K562 (cell line): Measurements from ENCODE around the gene DLST. TPM values are rescaled to one million over a fixed set of nuclear protein-coding genes. Genes with fewer than 3 reads are reported as not detected.

Experiments used
- ARNT ChIP-seq, 2 experiments: fragments of 450-650 bp; IDR thresholded peaks; 2 replicates each; pipeline ENCODE4 v1.6.1; 2016; ENCODE audit warnings: mild to moderate bottlenecking in 1 of 2
- BRD9 ChIP-seq: fragments of 450-650 bp; IDR thresholded peaks from 2 replicates; pipeline ENCODE4 v1.6.1; 2018; ENCODE audit warnings: low read depth; ENCODE audit not compliant: partially characterized antibody
- CREM ChIP-seq: IDR thresholded peaks from 2 replicates; pipeline ENCODE4 v1.6.1; 2014; ENCODE audit warnings: antibody characterized with exemption, low read depth
- ETV6 ChIP-seq, 3 experiments: fragments of 150-350 bp in 1 of 3; sonication (generic) in 1 of 3; formaldehyde crosslinking in 1 of 3; IDR thresholded peaks; 2 replicates each; pipeline versions ENCODE4 v1.6.1 to v1.8.0; 2014 to 2022; ENCODE audit warnings: borderline replicate concordance in 2 of 3, low read depth in 2 of 3, antibody characterized with exemption in 1 of 3, low read length in 1 of 3, mild to moderate bottlenecking in 1 of 3, missing genetic modification reagents in 1 of 3
- GATAD2A ChIP-seq: fragments of 450-650 bp; IDR thresholded peaks from 2 replicates; pipeline ENCODE4 v1.6.1; 2017
- HDAC3 ChIP-seq: fragments of 450-650 bp; IDR thresholded peaks from 2 replicates; pipeline ENCODE4 v1.6.1; 2018; ENCODE audit warnings: borderline replicate concordance, mild to moderate bottlenecking, moderate library complexity; ENCODE audit not compliant: partially characterized antibody
- KLF6 ChIP-seq: fragments of 250-450 bp; sonication (Bioruptor Pico); IDR thresholded peaks from 2 replicates; pipeline ENCODE4 v1.4.0; 2020; ENCODE audit warnings: mild to moderate bottlenecking, moderate library complexity, borderline replicate concordance
- MYBL2 ChIP-seq, 2 experiments: fragments of 450-650 bp in 1 of 2; sonication (generic) in 1 of 2; formaldehyde crosslinking in 1 of 2; IDR thresholded peaks; 2 replicates each; pipeline versions ENCODE4 v1.6.1 to v1.8.1; 2017 to 2022; ENCODE audit warnings: borderline replicate concordance in 1 of 2, inconsistent platforms in 1 of 2, low read depth in 1 of 2, mild to moderate bottlenecking in 1 of 2, missing genetic modification reagents in 1 of 2, moderate library complexity in 1 of 2
- NFXL1 ChIP-seq: fragments of 450-650 bp; formaldehyde crosslinking; IDR thresholded peaks from 2 replicates; pipeline ENCODE4 v1.4.0; 2021; ENCODE audit warnings: mild to moderate bottlenecking
- RBM14 ChIP-seq: fragments of 200-400 bp; formaldehyde crosslinking; IDR thresholded peaks from 2 replicates; pipeline ENCODE4 v1.6.1; 2018; ENCODE audit warnings: low read depth, mild to moderate bottlenecking, low read length, moderate library complexity, borderline replicate concordance; ENCODE audit not compliant: insufficient read depth
- RUNX1 ChIP-seq: sonication (generic); IDR thresholded peaks from 2 replicates; pipeline ENCODE4 v1.6.1; 2016; ENCODE audit warnings: antibody characterized with exemption, low read depth
- SOX6 ChIP-seq: fragments of 450-650 bp; IDR thresholded peaks from 2 replicates; pipeline ENCODE4 v1.6.1; 2014; ENCODE audit warnings: mild to moderate bottlenecking
- TAF7 ChIP-seq: fragments of 450-650 bp; IDR thresholded peaks from 2 replicates; pipeline ENCODE4 v1.6.1; 2016; ENCODE audit warnings: missing genetic modification characterization, missing compliant biosample characterization
- TEAD2 ChIP-seq: fragments of 450-650 bp; IDR thresholded peaks from 2 replicates; pipeline ENCODE4 v1.6.1; 2016; ENCODE audit warnings: missing genetic modification characterization, control low read depth, missing compliant biosample characterization
- ZFX ChIP-seq: sonication (generic); formaldehyde crosslinking; IDR thresholded peaks from 2 replicates; pipeline ENCODE4 v1.8.0; 2022; ENCODE audit warnings: mild to moderate bottlenecking, missing genetic modification reagents, moderate library complexity
- ZNF23 ChIP-seq: fragments of 250-450 bp; sonication (Bioruptor Pico); IDR thresholded peaks from 2 replicates; pipeline ENCODE4 v1.4.0; 2020; ENCODE audit warnings: mild to moderate bottlenecking
- ZNF274 ChIP-seq: IDR thresholded peaks from 2 replicates; pipeline ENCODE4 v1.6.1; 2011; ENCODE audit warnings: low read depth, mild to moderate bottlenecking, low read length, moderate library complexity, borderline replicate concordance
- ZNF644 ChIP-seq: fragments of 200-800 bp; sonication (Bioruptor generic); IDR thresholded peaks from 2 replicates; pipeline ENCODE4 v1.6.1; 2016; ENCODE audit warnings: low read depth, missing genetic modification characterization, missing compliant biosample characterization
- polyA plus RNA-seq, 8 experiments: library from polyadenylated mRNA; depleted of rRNA in 4 of 8; stranded (reverse) in 5 of 8; unstranded in 3 of 8; fragments of >200 nt; fragmentation: Nextera tagmentation in 2 of 8; fragmentation: Illumina TruSeq in 1 of 8; extraction: Ambion mirVana in 2 of 8; extraction: Trizol in 1 of 8; gene quantifications; 2 replicates each; pipeline versions ENCODE4 v1.2.1 to v1.2.3, GENCODE V29; 2011 to 2014; ENCODE audit warnings: inconsistent platforms in 1 of 8, missing spikeins in 1 of 8
- total RNA-seq, 7 experiments: library from RNA; depleted of rRNA in 6 of 7; stranded (reverse); fragments of >200 nt in 6 of 7; fragmentation: Illumina TruSeq in 2 of 7; extraction: Trizol in 2 of 7; gene quantifications; 2 replicates each; pipeline versions ENCODE4 v1.2.1 to v1.2.3, GENCODE V29; 2011 to 2021; ENCODE audit warnings: low replicate concordance in 1 of 7
- TF ChIP-seq, protein P1 (sequence below): sonication (generic); formaldehyde crosslinking; IDR thresholded peaks from 2 replicates; pipeline ENCODE4 v1.5.0; 2020; ENCODE audit warnings: missing genetic modification reagents
- TF ChIP-seq, protein P2 (sequence below): sonication (generic); formaldehyde crosslinking; IDR thresholded peaks from 2 replicates; pipeline ENCODE4 v1.8.1; 2023; ENCODE audit warnings: mild to moderate bottlenecking, missing genetic modification reagents, moderate library complexity
- TF ChIP-seq, protein P3 (sequence below): fragments of 450-650 bp; IDR thresholded peaks from 2 replicates; pipeline ENCODE4 v1.6.1; 2016
- TF ChIP-seq, protein P4 (sequence below): sonication (generic); formaldehyde crosslinking; IDR thresholded peaks from 2 replicates; pipeline ENCODE4 v1.8.0; 2022; ENCODE audit warnings: missing genetic modification reagents, mild to moderate bottlenecking, moderate library complexity, borderline replicate concordance
- TF ChIP-seq, protein P5 (sequence below): IDR thresholded peaks from 2 replicates; pipeline ENCODE4 v1.6.1; 2012; ENCODE audit warnings: low read depth, low read length, improper control_type of control experiment, borderline replicate concordance

DLST gene
- total and polyA plus RNA-seq, 9 of the 15 experiments (the other 6 are each of a cell fraction or from before 2014, with no cell fraction given), result 3.0 to 73.7 (median 45.4) TPM

DNA sequence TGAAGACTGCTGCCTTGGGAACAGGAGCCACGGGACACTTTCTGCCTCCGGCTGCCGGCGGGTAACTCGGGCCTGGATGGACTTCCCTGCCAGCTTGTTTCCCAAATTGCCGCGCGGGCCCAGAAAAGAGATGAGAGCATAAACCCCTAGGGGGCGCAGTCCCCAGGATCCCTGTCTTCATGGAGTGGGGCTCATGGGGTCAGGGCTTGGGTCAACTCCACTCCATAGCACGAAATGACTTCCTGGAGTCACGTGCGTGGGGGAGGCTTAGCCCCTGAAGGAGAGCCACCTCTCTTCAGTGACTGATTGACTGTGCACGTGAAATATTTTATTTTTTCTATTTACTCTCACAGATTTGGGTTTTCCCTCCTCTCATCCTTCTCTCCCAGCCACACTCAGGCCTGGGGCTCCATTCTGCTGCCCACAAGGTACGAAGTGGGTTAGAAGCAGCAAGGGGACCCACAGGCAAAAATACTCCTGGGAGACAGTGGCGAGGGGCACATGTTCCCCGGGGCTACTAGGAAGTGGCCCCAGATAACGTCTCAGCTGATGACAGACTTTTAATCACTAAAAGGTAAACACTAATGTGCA lies 63.6 kb downstream of the DLST start (continued):
- TF ChIP-seq BRD9 (no peak), NFXL1 (CRISPR knock-in tag) (no peak), HDAC3 (no peak), GATAD2A (no peak), RUNX1 (no peak), TEAD2 (tag) (no peak), ZFX (CRISPR knock-in tag) (peak; percentile 37; the same call in 1 of the 2 replicates), ZNF644 (tag) (no peak), ZNF274 (no peak), RBM14 (no peak), TAF7 (tag) (no peak), ETV6 (IDR thresholded peaks at IDR 0.05; ENCODE audit: borderline replicate concordance in 1 of 2, low read depth in 2 of 2, low read length in 1 of 2) (no peak), ETV6 (CRISPR knock-in tag; IDR thresholded peaks at IDR 0.05; ENCODE audit: borderline replicate concordance) (no peak), CREM (no peak), MYBL2 (IDR thresholded peaks at IDR 0.05; ENCODE audit: low read depth) (no peak), MYBL2 (CRISPR knock-in tag; IDR thresholded peaks at IDR 0.05; ENCODE audit: borderline replicate concordance) (no peak), KLF6 (no peak), SOX6 (no peak), ZNF23 (CRISPR knock-in tag) (no peak), ARNT (IDR thresholded peaks at IDR 0.05) (no peak)
- TF ChIP-seq, protein P1, sequence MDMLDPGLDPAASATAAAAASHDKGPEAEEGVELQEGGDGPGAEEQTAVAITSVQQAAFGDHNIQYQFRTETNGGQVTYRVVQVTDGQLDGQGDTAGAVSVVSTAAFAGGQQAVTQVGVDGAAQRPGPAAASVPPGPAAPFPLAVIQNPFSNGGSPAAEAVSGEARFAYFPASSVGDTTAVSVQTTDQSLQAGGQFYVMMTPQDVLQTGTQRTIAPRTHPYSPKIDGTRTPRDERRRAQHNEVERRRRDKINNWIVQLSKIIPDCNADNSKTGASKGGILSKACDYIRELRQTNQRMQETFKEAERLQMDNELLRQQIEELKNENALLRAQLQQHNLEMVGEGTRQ, result peak; percentile 45
- TF ChIP-seq, protein P2, sequence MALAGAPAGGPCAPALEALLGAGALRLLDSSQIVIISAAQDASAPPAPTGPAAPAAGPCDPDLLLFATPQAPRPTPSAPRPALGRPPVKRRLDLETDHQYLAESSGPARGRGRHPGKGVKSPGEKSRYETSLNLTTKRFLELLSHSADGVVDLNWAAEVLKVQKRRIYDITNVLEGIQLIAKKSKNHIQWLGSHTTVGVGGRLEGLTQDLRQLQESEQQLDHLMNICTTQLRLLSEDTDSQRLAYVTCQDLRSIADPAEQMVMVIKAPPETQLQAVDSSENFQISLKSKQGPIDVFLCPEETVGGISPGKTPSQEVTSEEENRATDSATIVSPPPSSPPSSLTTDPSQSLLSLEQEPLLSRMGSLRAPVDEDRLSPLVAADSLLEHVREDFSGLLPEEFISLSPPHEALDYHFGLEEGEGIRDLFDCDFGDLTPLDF (CRISPR knock-in tag), result no peak
- TF ChIP-seq, protein P3, sequence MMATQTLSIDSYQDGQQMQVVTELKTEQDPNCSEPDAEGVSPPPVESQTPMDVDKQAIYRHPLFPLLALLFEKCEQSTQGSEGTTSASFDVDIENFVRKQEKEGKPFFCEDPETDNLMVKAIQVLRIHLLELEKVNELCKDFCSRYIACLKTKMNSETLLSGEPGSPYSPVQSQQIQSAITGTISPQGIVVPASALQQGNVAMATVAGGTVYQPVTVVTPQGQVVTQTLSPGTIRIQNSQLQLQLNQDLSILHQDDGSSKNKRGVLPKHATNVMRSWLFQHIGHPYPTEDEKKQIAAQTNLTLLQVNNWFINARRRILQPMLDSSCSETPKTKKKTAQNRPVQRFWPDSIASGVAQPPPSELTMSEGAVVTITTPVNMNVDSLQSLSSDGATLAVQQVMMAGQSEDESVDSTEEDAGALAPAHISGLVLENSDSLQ, result no peak
- TF ChIP-seq, protein P4, sequence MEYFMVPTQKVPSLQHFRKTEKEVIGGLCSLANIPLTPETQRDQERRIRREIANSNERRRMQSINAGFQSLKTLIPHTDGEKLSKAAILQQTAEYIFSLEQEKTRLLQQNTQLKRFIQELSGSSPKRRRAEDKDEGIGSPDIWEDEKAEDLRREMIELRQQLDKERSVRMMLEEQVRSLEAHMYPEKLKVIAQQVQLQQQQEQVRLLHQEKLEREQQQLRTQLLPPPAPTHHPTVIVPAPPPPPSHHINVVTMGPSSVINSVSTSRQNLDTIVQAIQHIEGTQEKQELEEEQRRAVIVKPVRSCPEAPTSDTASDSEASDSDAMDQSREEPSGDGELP (CRISPR knock-in tag), result no peak
- TF ChIP-seq, protein P5, sequence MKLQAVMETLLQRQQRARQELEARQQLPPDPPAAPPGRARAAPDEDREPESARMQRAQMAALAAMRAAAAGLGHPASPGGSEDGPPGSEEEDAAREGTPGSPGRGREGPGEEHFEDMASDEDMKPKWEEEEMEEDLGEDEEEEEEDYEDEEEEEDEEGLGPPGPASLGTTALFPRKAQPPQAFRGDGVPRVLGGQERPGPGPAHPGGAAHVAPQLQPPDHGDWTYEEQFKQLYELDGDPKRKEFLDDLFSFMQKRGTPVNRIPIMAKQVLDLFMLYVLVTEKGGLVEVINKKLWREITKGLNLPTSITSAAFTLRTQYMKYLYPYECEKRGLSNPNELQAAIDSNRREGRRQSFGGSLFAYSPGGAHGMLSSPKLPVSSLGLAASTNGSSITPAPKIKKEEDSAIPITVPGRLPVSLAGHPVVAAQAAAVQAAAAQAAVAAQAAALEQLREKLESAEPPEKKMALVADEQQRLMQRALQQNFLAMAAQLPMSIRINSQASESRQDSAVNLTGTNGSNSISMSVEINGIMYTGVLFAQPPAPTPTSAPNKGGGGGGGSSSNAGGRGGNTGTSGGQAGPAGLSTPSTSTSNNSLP, result no peak
